ENCODE measurements around the gene SPOUT1.
"Not testable (repeated sequence)": the region's sequence is repeated elsewhere in the genome, so short reads cannot be mapped to it uniquely, and the experiment has no call there.

Gene SPOUT1

GRCh38 chr9:128845186-128845931 is 15.8 kb upstream of the SPOUT1 start:
- in situ Hi-C loops (cut with MboI; ENCODE audit: low sequenced_read_pairs, unreplicated experiment) = no loop called here
- DNase-seq (ENCODE audit: low spot score) = peak; percentile 20
- TF ChIP-seq CTCF (IDR thresholded peaks at IDR 0.05; ENCODE audit: borderline replicate concordance, control extremely low read depth, extremely low read depth, insufficient read depth, missing control alignments) = no peak

- in situ Hi-C loops (cut with MboI; ENCODE audit: low sequenced_read_pairs, unreplicated experiment); DNase-seq (ENCODE audit: low spot score): not testable (repeated sequence)
Observed at GRCh38 chr9:128843171-128843570, 13.6 kb upstream of the SPOUT1 start.

- no peak for DNase-seq (ENCODE audit: low spot score)
- TF ChIP-seq CTCF (IDR thresholded peaks at IDR 0.05; ENCODE audit: borderline replicate concordance, control extremely low read depth, extremely low read depth, insufficient read depth, missing control alignments) = no peak
- in situ Hi-C loops (cut with MboI; ENCODE audit: low sequenced_read_pairs, unreplicated experiment) = no loop called here
Observed at GRCh38 chr9:128841694-128842492, 12.3 kb upstream of the SPOUT1 start.

GRCh38 chr9:128840524-128840923 is 10.9 kb upstream of the SPOUT1 start:
- DNase-seq (ENCODE audit: low spot score) = no peak
- in situ Hi-C loops (cut with MboI; ENCODE audit: low sequenced_read_pairs, unreplicated experiment) = no loop called here

GRCh38 chr9:128838338-128838737 is 8.7 kb upstream of the SPOUT1 start:
- DNase-seq (ENCODE audit: low spot score) = no peak
- in situ Hi-C loops (cut with MboI; ENCODE audit: low sequenced_read_pairs, unreplicated experiment) = no loop called here
- no peak for TF ChIP-seq CTCF (IDR thresholded peaks at IDR 0.05; ENCODE audit: borderline replicate concordance, control extremely low read depth, extremely low read depth, insufficient read depth, missing control alignments)

More at GRCh38 chr9:128840524-128840923, 10.9 kb upstream of the SPOUT1 start:
- no peak for TF ChIP-seq CTCF (IDR thresholded peaks at IDR 0.05; ENCODE audit: borderline replicate concordance, control extremely low read depth, extremely low read depth, insufficient read depth, missing control alignments)

- in situ Hi-C loops (cut with MboI; ENCODE audit: low sequenced_read_pairs, unreplicated experiment) = no loop called here
- no peak for TF ChIP-seq CTCF (IDR thresholded peaks at IDR 0.05; ENCODE audit: borderline replicate concordance, control extremely low read depth, extremely low read depth, insufficient read depth, missing control alignments)
- DNase-seq (ENCODE audit: low spot score) = no peak
Observed at GRCh38 chr9:128836509-128837145, 7.0 kb upstream of the SPOUT1 start.
